MM.1S (cell line): Measurements from ENCODE around the gene YEATS4.

ENCODE experiments used
- EZH2 ChIP-seq: fragments of 300-600 bp; sonication (generic); optimal IDR thresholded peaks from 2 replicates; pipeline ENCODE3; 2017; ENCODE audit warnings: low read depth, mild to moderate bottlenecking, antibody characterized with exemption, low read length, mixed read lengths
- EZH2phosphoT487 ChIP-seq: fragments of 300-600 bp; sonication (generic); IDR thresholded peaks from 2 replicates; pipeline ENCODE4 v1.6.1; 2018; ENCODE audit warnings: antibody characterized with exemption, low read length

GRCh38 chr12:69396041-69396440, 36.5 kb downstream of the YEATS4 start:
- TF ChIP-seq EZH2 = no peak
- no peak for TF ChIP-seq EZH2phosphoT487
